H1 (cell line): ENCODE measurements around the gene BABAM1. TPM values are rescaled to one million over a fixed set of nuclear protein-coding genes. Genes with fewer than 3 reads are reported as not detected.

Source experiments
- CTCF ChIA-PET: fragments of 300-600 bp; sonication (Branson Sonifier 250); formaldehyde crosslinking; loops from one replicate; lab custom pipeline; 2021; ENCODE audit not compliant: partially characterized antibody; lab: Charles Lee
- POLR2A ChIA-PET: fragments of 300-600 bp; sonication (Branson Sonifier 250); formaldehyde crosslinking; loops from one replicate; lab custom pipeline; 2021; ENCODE audit warnings: inconsistent platforms; ENCODE audit not compliant: partially characterized antibody; lab: Charles Lee
- DNase-seq, 2 experiments: peaks; one replicate each; pipeline versions ENCODE4 v3.0.0 to v3.0.0-alpha.2; 2010 to 2022; ENCODE audit warnings: low spot score in 2 of 2, low read depth in 1 of 2, mixed read lengths in 1 of 2
- FAIRE-seq: peaks from 2 replicates; lab custom pipeline; 2011; peaks lifted over from hg19 to GRCh38; lab: Jason Lieb, UNC
- H2AFZ ChIP-seq: 2 replicates; pipeline ENCODE4 v1.8.1; 2012; ENCODE audit warnings: low read length, inconsistent platforms
- H2AK5ac ChIP-seq: 2 replicates; pipeline ENCODE4 v1.6.1; 2013; ENCODE audit warnings: low read depth, low read length
- H2BK120ac ChIP-seq: replicated peaks from 2 replicates; pipeline ENCODE3; 2013; ENCODE audit warnings: low read depth, low read length, inconsistent platforms
- H2BK12ac ChIP-seq: 2 replicates; pipeline ENCODE4 v1.6.1; 2013; ENCODE audit warnings: low read depth, low read length
- H2BK15ac ChIP-seq: 2 replicates; pipeline ENCODE4 v1.6.1; 2013; ENCODE audit warnings: low read length
- H2BK20ac ChIP-seq: 2 replicates; pipeline ENCODE4 v1.6.1; 2013; ENCODE audit warnings: low read length
- H2BK5ac ChIP-seq: 2 replicates; pipeline ENCODE4 v1.6.1; 2013; ENCODE audit warnings: low read depth, low read length
- H3K14ac ChIP-seq: 2 replicates; pipeline ENCODE4 v1.6.1; 2013; ENCODE audit warnings: inconsistent platforms; ENCODE audit not compliant: insufficient read length
- H3K18ac ChIP-seq: 2 replicates; pipeline ENCODE4 v1.6.1; 2013; ENCODE audit warnings: low read length; ENCODE audit errors: extremely low read depth
- H3K23ac ChIP-seq: 2 replicates; pipeline ENCODE4 v1.6.1; 2013; ENCODE audit warnings: inconsistent platforms; ENCODE audit not compliant: insufficient read length
- H3K23me2 ChIP-seq: 2 replicates; pipeline ENCODE4 v1.6.1; 2013; ENCODE audit warnings: low read depth, low read length
- H3K27ac ChIP-seq: 2 replicates; pipeline ENCODE4 v1.6.1; 2011; ENCODE audit warnings: low read depth, low read length, inconsistent platforms
- H3K27me3 ChIP-seq, 4 experiments: replicated peaks in 1 of 4; 1 replicate in 1 of 4; 2 replicates in 3 of 4; pipeline versions ENCODE4 v1.6.1 to v1.8.1; 2011 to 2013; ENCODE audit warnings: low read length in 3 of 4, mild to moderate bottlenecking in 3 of 4, inconsistent platforms in 2 of 4, mixed read lengths in 2 of 4, moderate library complexity in 1 of 4; ENCODE audit not compliant: control insufficient read depth in 3 of 4, insufficient read depth in 3 of 4; ENCODE audit errors: extremely low read depth in 1 of 4
- H3K36me3 ChIP-seq, 4 experiments: 2 replicates each; pipeline versions ENCODE4 v1.6.1 to v1.8.1; 2011 to 2013; ENCODE audit warnings: mild to moderate bottlenecking in 4 of 4, low read length in 3 of 4, moderate library complexity in 2 of 4, control low read depth in 1 of 4, inconsistent platforms in 1 of 4; ENCODE audit not compliant: insufficient read depth in 4 of 4, control insufficient read depth in 2 of 4
- H3K4ac ChIP-seq: replicated peaks from 2 replicates; pipeline ENCODE3; 2013; ENCODE audit warnings: low read length, low read depth, mixed read lengths, inconsistent platforms; ENCODE audit not compliant: insufficient read length
- H3K4me1 ChIP-seq, 4 experiments: replicated peaks in 1 of 4; 1 replicate in 1 of 4; 2 replicates in 3 of 4; pipeline versions ENCODE4 v1.6.1 to v1.8.1; 2011 to 2013; ENCODE audit warnings: low read length in 3 of 4, inconsistent platforms in 2 of 4, mixed read lengths in 1 of 4; ENCODE audit not compliant: insufficient read depth in 4 of 4, control insufficient read depth in 3 of 4
- H3K4me2 ChIP-seq, 2 experiments: 2 replicates each; pipeline versions ENCODE4 v1.6.1 to v1.8.1; 2011 to 2013; ENCODE audit warnings: low read depth in 2 of 2, low read length in 2 of 2, control low read depth in 1 of 2, inconsistent platforms in 1 of 2, mild to moderate bottlenecking in 1 of 2; ENCODE audit not compliant: insufficient read depth in 1 of 2
- H3K4me3 ChIP-seq, 4 experiments: fragments of 200-600, 300-600 bp in 1 of 4; sonication (generic), shearing (Covaris generic), sonication (Bioruptor Twin) in 1 of 4; 2 replicates each; pipeline versions ENCODE4 v1.5.1 to v1.8.1; 2011 to 2016; ENCODE audit warnings: low read length in 4 of 4, low read depth in 3 of 4, control low read depth in 2 of 4, inconsistent platforms in 2 of 4, mild to moderate bottlenecking in 2 of 4, mixed read lengths in 1 of 4, moderate library complexity in 1 of 4; ENCODE audit not compliant: insufficient read depth in 2 of 4; ENCODE audit errors: extremely low read depth in 1 of 4
- H3K56ac ChIP-seq: replicated peaks from 2 replicates; pipeline ENCODE3; 2013; ENCODE audit warnings: low read depth, mild to moderate bottlenecking, mixed read lengths, low read length, inconsistent platforms; ENCODE audit not compliant: insufficient read length
- H3K79me1 ChIP-seq: 2 replicates; pipeline ENCODE4 v1.6.1; 2013; ENCODE audit warnings: low read depth, low read length, control low read depth
- H3K79me2 ChIP-seq, 2 experiments: 2 replicates each; pipeline versions ENCODE4 v1.6.1 to v1.8.1; 2012 to 2013; ENCODE audit warnings: low read length in 2 of 2, mild to moderate bottlenecking in 2 of 2, inconsistent platforms in 1 of 2; ENCODE audit not compliant: insufficient read depth in 2 of 2, control insufficient read depth in 1 of 2
- H3K9ac ChIP-seq, 4 experiments: replicated peaks in 1 of 4; 1 replicate in 1 of 4; 2 replicates in 3 of 4; pipeline versions ENCODE4 v1.6.1 to v1.8.1; 2011 to 2013; ENCODE audit warnings: low read depth in 3 of 4, low read length in 3 of 4, control low read depth in 2 of 4, mild to moderate bottlenecking in 2 of 4, moderate library complexity in 2 of 4, inconsistent platforms in 1 of 4; ENCODE audit errors: extremely low read depth in 1 of 4
- H3K9me3 ChIP-seq, 2 experiments: 2 replicates each; pipeline versions ENCODE4 v1.6.1 to v1.8.1; 2012 to 2013; ENCODE audit warnings: mild to moderate bottlenecking in 2 of 2, moderate library complexity in 2 of 2, control low read depth in 1 of 2, inconsistent platforms in 1 of 2, low read depth in 1 of 2, low read length in 1 of 2, mixed read lengths in 1 of 2; ENCODE audit not compliant: insufficient read depth in 2 of 2
- H4K20me1 ChIP-seq, 2 experiments: replicated peaks in 1 of 2; 2 replicates each; pipeline versions ENCODE3 to v1.8.1; 2011 to 2013; ENCODE audit warnings: inconsistent platforms in 2 of 2, low read length in 2 of 2, mild to moderate bottlenecking in 1 of 2; ENCODE audit not compliant: insufficient read depth in 2 of 2, control insufficient read depth in 1 of 2
- H4K5ac ChIP-seq: 2 replicates; pipeline ENCODE4 v1.6.1; 2013; ENCODE audit warnings: low read length, low read depth, mixed read lengths, inconsistent platforms; ENCODE audit not compliant: insufficient read length
- H4K8ac ChIP-seq: 2 replicates; pipeline ENCODE4 v1.8.0; 2013; ENCODE audit warnings: mild to moderate bottlenecking, moderate library complexity, low read length, inconsistent platforms; ENCODE audit not compliant: insufficient read depth; ENCODE audit errors: extremely low read depth
- H4K91ac ChIP-seq: replicated peaks from 2 replicates; pipeline ENCODE3; 2013; ENCODE audit warnings: low read length, mixed read lengths, inconsistent platforms; ENCODE audit not compliant: insufficient read length
- BCL11A ChIP-seq, 2 experiments: IDR thresholded peaks; one replicate each; pipeline ENCODE4 v1.6.1; 2011; ENCODE audit warnings: low read depth in 2 of 2, low read length in 2 of 2, mild to moderate bottlenecking in 2 of 2
- CHD1 ChIP-seq: IDR thresholded peaks from 2 replicates; pipeline ENCODE4 v1.6.1; 2012; ENCODE audit warnings: low read depth, low read length, improper control_type of control experiment
- POLR2A ChIP-seq, 2 experiments: IDR thresholded peaks; 1 replicate in 1 of 2; 2 replicates in 1 of 2; pipeline ENCODE4 v1.6.1; 2011; ENCODE audit warnings: low read depth in 2 of 2, low read length in 2 of 2, mild to moderate bottlenecking in 2 of 2; ENCODE audit errors: control extremely low read depth in 1 of 2
- SIN3A ChIP-seq, 2 experiments: IDR thresholded peaks in 1 of 2; conservative IDR thresholded peaks in 1 of 2; 2 replicates each; pipeline ENCODE4 v1.6.1; 2011 to 2012; ENCODE audit warnings: low read length in 2 of 2, improper control_type of control experiment in 1 of 2, low read depth in 1 of 2, mild to moderate bottlenecking in 1 of 2
- WGBS, 2 experiments: shearing (Covaris generic) in 1 of 2; methylation state at CpG; one replicate each; pipeline versions ENCODE4 v1.1.6 to v1.1.7; 2013 to 2015; ENCODE audit warnings: low lambda C conversion rate in 2 of 2, mixed read lengths in 2 of 2, inconsistent platforms in 1 of 2, low coverage in 1 of 2, missing lambda C conversion rate in 1 of 2; ENCODE audit not compliant: insufficient replicate concordance in 2 of 2, insufficient coverage in 1 of 2, insufficient read length in 1 of 2; ENCODE audit errors: extremely low coverage in 1 of 2, missing lambda C conversion rate in 1 of 2; 5-methylcytosine and 5-hydroxymethylcytosine counted together
- polyA plus RNA-seq, 7 experiments: library from polyadenylated mRNA; depleted of rRNA in 3 of 7; stranded (reverse) in 5 of 7; unstranded in 2 of 7; fragments of >200 nt in 5 of 7; fragments of 200-250 nt in 2 of 7; gene quantifications; 1 replicate in 5 of 7; 2 replicates in 1 of 7; 4 replicates in 1 of 7; pipeline versions ENCODE4 v1.2.1 to v1.2.3, GENCODE V29; 2011 to 2013; ENCODE audit warnings: missing spikeins in 2 of 7, mixed read lengths in 2 of 7
- total RNA-seq: library from RNA; stranded (reverse); fragmentation: NEBNext Ultra II Directional; extraction: Animal tissue kit (Norgen Biotek cat#: 25700); gene quantifications from 2 replicates; pipeline ENCODE4 v1.2.1, GENCODE V29; 2021
- TF ChIP-seq, protein P1 (sequence below): IDR thresholded peaks from 2 replicates; pipeline ENCODE4 v1.6.1; 2012; ENCODE audit warnings: inconsistent platforms

The BABAM1 gene
- total and polyA plus RNA-seq, 2 of the 8 experiments (the other 6 are each of a cell fraction or from before 2014, with no cell fraction given) = 127 to 133 TPM

- H2BK12ac ChIP-seq = no peak overlapping the region
- FAIRE-seq (no peak), DNase-seq (no peak)
- H3K79me2 ChIP-seq = no peaks in the 10 kb centered on the region
- H3K4ac ChIP-seq = no peak overlapping the region
- peaks cover 0 to 22% (median 15%) of the 10 kb centered on the region in 4 experiments; a peak in 6 of 7 replicates for H3K4me1 ChIP-seq
- H3K4me3 ChIP-seq = no peak overlapping the region
- H2AFZ ChIP-seq = no peak overlapping the region
- no peak overlapping the region for H3K23ac ChIP-seq
- no peak overlapping the region for H3K56ac ChIP-seq
- H2BK20ac ChIP-seq = no peak overlapping the region
- no peak overlapping the region for H3K14ac ChIP-seq
- peaks cover 2% of the 10 kb centered on the region; the same call in 1 of the 2 replicates for H3K79me1 ChIP-seq
- CTCF ChIA-PET = interaction anchor here (0.6 to 3.3 kb wide), 7 partner anchors 10 to 230 kb away, joined by 3 to 10 read pairs (median 4); partner anchors contain the start of gene ANO8
- H4K20me1 ChIP-seq = peaks cover 3 to 4% of the 10 kb centered on the region in 2 experiments
- H3K4me2 ChIP-seq = no peak overlapping the region
- H4K5ac ChIP-seq = no peak overlapping the region
- H4K8ac ChIP-seq = no peak overlapping the region
- no peak overlapping the region for H3K27ac ChIP-seq
- 91% methylated on average over 20 of the region's 20 CpGs; no CpG with 5 or more reads in 1 of the 2 experiments for WGBS, 2 experiments
- no peak overlapping the region for H4K91ac ChIP-seq
- H3K36me3 ChIP-seq = peaks cover 0 to 26% (median 12%) of the 10 kb centered on the region in 4 experiments; a peak in 5 of 8 replicates
- no peak overlapping the region for H3K9ac ChIP-seq
- no peak overlapping the region for H3K18ac ChIP-seq
- no peak overlapping the region for H2BK120ac ChIP-seq
- H2BK15ac ChIP-seq = no peak overlapping the region
- no peaks in the 10 kb centered on the region; a peak in 1 of 7 replicates for H3K27me3 ChIP-seq
- H3K9me3 ChIP-seq = no peaks in the 10 kb centered on the region
- POLR2A ChIA-PET = interaction anchor here (0.5 to 17.1 kb wide), 4 partner anchors 13 to 110 kb away, joined by 3 to 329 read pairs (median 52); partner anchors contain the start of genes ABHD8, ANO8, DDA1 and GTPBP3
- peaks cover 6% of the 10 kb centered on the region; the same call in 1 of the 2 replicates for H3K23me2 ChIP-seq
- H2AK5ac ChIP-seq = no peak overlapping the region
- H2BK5ac ChIP-seq = no peak overlapping the region
- no peak for TF ChIP-seq CHD1
- TF ChIP-seq BCL11A (IDR thresholded peaks at IDR 0.05; ENCODE audit: low read depth in 2 of 2, low read length in 2 of 2) = no peak
- TF ChIP-seq SIN3A (conservative IDR thresholded peaks at IDR 0.05 in 1 of 2, IDR thresholded peaks at IDR 0.05 in 1 of 2; ENCODE audit: low read depth in 1 of 2, low read length in 2 of 2) = no peak
- TF ChIP-seq POLR2A (IDR thresholded peaks at IDR 0.05; ENCODE audit: control extremely low read depth in 1 of 2, low read depth in 2 of 2, low read length in 2 of 2) = no peak
- TF ChIP-seq, protein P1, sequence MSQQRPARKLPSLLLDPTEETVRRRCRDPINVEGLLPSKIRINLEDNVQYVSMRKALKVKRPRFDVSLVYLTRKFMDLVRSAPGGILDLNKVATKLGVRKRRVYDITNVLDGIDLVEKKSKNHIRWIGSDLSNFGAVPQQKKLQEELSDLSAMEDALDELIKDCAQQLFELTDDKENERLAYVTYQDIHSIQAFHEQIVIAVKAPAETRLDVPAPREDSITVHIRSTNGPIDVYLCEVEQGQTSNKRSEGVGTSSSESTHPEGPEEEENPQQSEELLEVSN = no peak
Measured at GRCh38 chr19:17325133-17325532, 57.9 kb downstream of the BABAM1 start.
